B cell (primary cell): ENCODE data around the gene GFOD2. TPM values are rescaled to one million over a fixed set of nuclear protein-coding genes. Genes with fewer than 3 reads are reported as not detected.

Source experiments
- ATAC-seq: fragments of 200-7000 bp; cut with Tn5 transposase; one replicate; pipeline ENCODE4 v1.10.0; 2021; ENCODE audit warnings: low read depth, mild to moderate bottlenecking, moderate number of reproducible peaks, moderate library complexity
- CTCF ChIA-PET: fragments of 350-600 bp; sonication (Branson Sonifier 250); formaldehyde crosslinking; loops from one replicate; lab custom pipeline; 2021; ENCODE audit warnings: antibody characterized with exemption, inconsistent platforms; lab: Charles Lee
- POLR2A ChIA-PET: fragments of 350-600 bp; sonication (Branson Sonifier 250); formaldehyde crosslinking; loops from one replicate; lab custom pipeline; 2021; ENCODE audit warnings: antibody characterized with exemption; lab: Charles Lee
- DNase-seq: peaks from one replicate; pipeline ENCODE4 v3.0.0; 2013
- H2AFZ ChIP-seq: 2 replicates; pipeline ENCODE4 v1.6.1; 2012; ENCODE audit warnings: mild to moderate bottlenecking, low read depth, low read length; ENCODE audit not compliant: insufficient read depth, poor library complexity, severe bottlenecking
- H3K27ac ChIP-seq, 2 donors: 1 replicate in 1 of 2; 2 replicates in 1 of 2; pipeline ENCODE4 v1.5.1; 2012 to 2013; ENCODE audit warnings: low read length in 2 of 2, mild to moderate bottlenecking in 2 of 2, moderate library complexity in 1 of 2
- H3K27me3 ChIP-seq, 4 experiments: fragments of 200-600 bp in 1 of 4; sonication (generic) in 1 of 4; replicated peaks in 1 of 4; 1 replicate in 2 of 4; 2 replicates in 2 of 4; pipeline versions ENCODE4 v1.6.1 to v1.7.0; 2013 to 2016; ENCODE audit warnings: low read length in 3 of 4, mild to moderate bottlenecking in 2 of 4, mixed read lengths in 1 of 4, moderate library complexity in 1 of 4; ENCODE audit not compliant: insufficient read depth in 4 of 4, control insufficient read depth in 3 of 4; ENCODE audit errors: control extremely low read depth in 1 of 4
- H3K36me3 ChIP-seq, 2 experiments: replicated peaks in 1 of 2; 1 replicate in 1 of 2; 2 replicates in 1 of 2; pipeline versions ENCODE4 v1.6.1 to v1.7.1; 2013; ENCODE audit warnings: low read length in 1 of 2; ENCODE audit not compliant: insufficient read depth in 2 of 2, control insufficient read depth in 1 of 2; ENCODE audit errors: control extremely low read depth in 1 of 2, extremely low read depth in 1 of 2
- H3K4me1 ChIP-seq, 2 donors: fragments of 200-600 bp in 1 of 2; sonication (generic) in 1 of 2; 1 replicate in 1 of 2; 2 replicates in 1 of 2; pipeline versions ENCODE4 v1.5.1 to v1.6.1; 2013 to 2017; ENCODE audit warnings: low read length in 2 of 2; ENCODE audit not compliant: control insufficient read depth in 2 of 2, insufficient read depth in 2 of 2
- H3K4me2 ChIP-seq: replicated peaks from 2 replicates; pipeline ENCODE3; 2012; ENCODE audit warnings: mild to moderate bottlenecking, low read depth, low read length; ENCODE audit not compliant: poor library complexity, severe bottlenecking
- H3K4me3 ChIP-seq, 5 experiments: fragments of 200-600 bp in 1 of 5; sonication (generic) in 1 of 5; 1 replicate in 3 of 5; 2 replicates in 2 of 5; pipeline versions ENCODE4 v1.5.1 to v1.7.0; 2011 to 2016; ENCODE audit warnings: low read length in 4 of 5, mild to moderate bottlenecking in 4 of 5, low read depth in 2 of 5, control low read depth in 1 of 5, moderate library complexity in 1 of 5; ENCODE audit not compliant: insufficient read depth in 1 of 5; ENCODE audit errors: control extremely low read depth in 1 of 5, extremely low read depth in 1 of 5
- H3K79me2 ChIP-seq: fragments of 200-600 bp; sonication (generic); one replicate; pipeline ENCODE4 v1.6.0; 2016; ENCODE audit warnings: low read length; ENCODE audit not compliant: control insufficient read depth, insufficient read depth
- H3K9ac ChIP-seq: fragments of 200-600 bp; sonication (generic); 2 replicates; pipeline ENCODE4 v1.6.1; 2017; ENCODE audit warnings: mild to moderate bottlenecking, low read length, moderate library complexity
- H3K9me3 ChIP-seq, 3 donors: one replicate each; pipeline versions ENCODE4 v1.6.1 to v1.7.1; 2013; ENCODE audit warnings: low read length in 2 of 3; ENCODE audit not compliant: control insufficient read depth in 2 of 3, insufficient read depth in 1 of 3; ENCODE audit errors: control extremely low read depth in 1 of 3
- H4K20me1 ChIP-seq: 2 replicates; pipeline ENCODE4 v1.6.0; 2012; ENCODE audit warnings: mild to moderate bottlenecking, low read length; ENCODE audit not compliant: insufficient read depth, control insufficient read depth, poor library complexity, severe bottlenecking
- H3K27ac Mint-ChIP-seq: one replicate; pipeline ENCODE4 v1.8.0; 2021; ENCODE audit warnings: mixed read lengths
- H3K27me3 Mint-ChIP-seq: one replicate; pipeline ENCODE4 v1.8.0; 2021; ENCODE audit warnings: mixed read lengths
- H3K4me1 Mint-ChIP-seq: one replicate; pipeline ENCODE4 v1.8.0; 2021; ENCODE audit warnings: mixed read lengths
- H3K4me3 Mint-ChIP-seq: one replicate; pipeline ENCODE4 v1.8.0; 2021; ENCODE audit warnings: mixed read lengths
- H3K9me3 Mint-ChIP-seq: one replicate; pipeline ENCODE4 v1.8.0; 2022; ENCODE audit warnings: mixed read lengths; ENCODE audit not compliant: insufficient read depth
- CTCF ChIP-seq: fragments of 200-600 bp; IDR thresholded peaks from one replicate; pipeline ENCODE4 v1.8.0; 2022; ENCODE audit warnings: antibody characterized with exemption, mild to moderate bottlenecking
- EZH2 ChIP-seq: IDR thresholded peaks from 2 replicates; pipeline ENCODE4 v1.6.1; 2012; ENCODE audit warnings: borderline replicate concordance, low read depth, mild to moderate bottlenecking, moderate library complexity, low read length; ENCODE audit not compliant: insufficient read depth, poor library complexity, severe bottlenecking
- WGBS: methylation state at CpG from one replicate; pipeline ENCODE4 v1.1.5; 2013; ENCODE audit warnings: missing lambda C conversion rate; ENCODE audit not compliant: insufficient coverage; 5-methylcytosine and 5-hydroxymethylcytosine counted together
- intact Hi-C: fragments of 100-400 bp; cut with micrococcal nuclease; formaldehyde crosslinking; loops from one replicate; pipeline ENCODE4 v1.10.0; 2022
- polyA plus RNA-seq: library from polyadenylated mRNA; depleted of rRNA; stranded (reverse); fragments of >200 nt; gene quantifications from 2 replicates; pipeline ENCODE4 v1.2.3, GENCODE V29; 2012
- total RNA-seq, 2 donors: library from RNA; stranded (reverse); fragments of 120-200 nt in 1 of 2; gene quantifications; 1 replicate in 1 of 2; 2 replicates in 1 of 2; pipeline versions ENCODE4 v1.2.3 to v1.2.4, GENCODE V29; 2013 to 2022

Gene GFOD2
- total and polyA plus RNA-seq, 2 donors (not counting 1 experiment from before 2014, with no cell fraction given), result 11.9 to 18.2 TPM

DNA sequence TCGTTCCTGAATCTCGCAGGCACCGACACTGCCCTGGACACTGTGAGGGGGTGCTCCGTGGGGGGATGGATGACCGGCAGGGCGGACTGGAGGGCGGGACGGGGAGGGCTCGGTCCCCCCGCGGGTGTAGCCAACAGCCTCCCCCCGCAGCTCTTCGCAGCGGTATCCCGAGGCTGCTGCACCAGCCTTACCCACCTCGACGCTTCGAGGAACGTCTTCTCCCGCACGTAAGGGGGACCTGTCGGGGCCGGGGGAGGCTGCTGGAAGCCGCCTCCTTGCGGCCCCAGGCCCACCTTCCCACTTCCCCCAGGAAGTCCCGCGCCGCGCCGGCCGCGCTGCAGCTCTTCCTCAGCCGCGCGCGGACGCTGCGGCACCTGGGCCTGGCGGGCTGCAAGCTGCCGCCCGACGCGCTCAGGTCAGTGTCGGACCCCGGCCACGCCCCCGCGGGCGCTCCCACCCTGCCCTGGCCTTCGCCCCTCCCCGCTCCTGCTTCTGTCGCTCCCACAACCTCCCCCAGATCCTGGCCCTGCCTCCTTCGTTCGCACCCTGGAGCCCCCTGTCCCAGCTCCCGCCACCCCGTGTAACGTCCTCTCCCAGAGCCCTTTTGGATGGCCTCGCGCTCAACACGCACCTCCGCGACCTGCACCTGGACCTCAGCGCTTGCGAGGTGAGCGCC is 70.9 kb downstream of the GFOD2 start:
- intact Hi-C loops, result no loop called here

More for the DNA sequence above, 70.9 kb downstream of the GFOD2 start:
- Histone ChIP-seq H3K4me1 (peaks cover 12 to 20% of the 10 kb centered on the region in 2 donors), H3K4me3 (no peak overlapping the region), H3K79me2 (peaks cover 62% of the 10 kb centered on the region), H3K36me3 (peaks cover 0 to 55% of the 10 kb centered on the region in 2 experiments), H3K27ac (no peak overlapping the region), H3K9me3 (no peaks in the 10 kb centered on the region), H3K27me3 (no peaks in the 10 kb centered on the region), H3K9ac (no peak overlapping the region), H3K4me2 (no peak overlapping the region), H4K20me1 (peaks cover 38% of the 10 kb centered on the region), H2AFZ (no peak overlapping the region)
- no peaks in the 10 kb centered on the region for H3K9me3 Mint-ChIP-seq
- H3K4me1 Mint-ChIP-seq, result peaks cover 20% of the 10 kb centered on the region
- H3K27ac Mint-ChIP-seq, result no peak overlapping the region
- ATAC-seq (no peak), DNase-seq (no peak)
- TF ChIP-seq EZH2 (no peak), CTCF (no peak)
- H3K27me3 Mint-ChIP-seq, result no peaks in the 10 kb centered on the region
- ChIA-PET CTCF (interaction anchor here (0.7 to 8.4 kb wide), 4 partner anchors 86 to 234 kb away, joined by 4 to 220 read pairs (median 6); partner anchors contain the start of gene CTCF), POLR2A (interaction anchor here (1.1 to 1.8 kb wide), 2 partner anchors 10 to 86 kb away, joined by 3 to 6 read pairs; no protein-coding TSS in a partner anchor)
- no peak overlapping the region for H3K4me3 Mint-ChIP-seq
- 97% methylated on average over 56 of the region's 65 CpGs for WGBS
